IMR-90 (cell line): ENCODE data around the gene PSPN.

ENCODE experiments used
- MAFK ChIP-seq: IDR thresholded peaks from 2 replicates; pipeline ENCODE4 v1.6.1; 2012; ENCODE audit warnings: low read depth, low read length, improper control_type of control experiment
- POLR2A ChIP-seq: IDR thresholded peaks from 2 replicates; pipeline ENCODE4 v1.6.1; 2012; ENCODE audit warnings: mild to moderate bottlenecking, low read depth, low read length
- RAD21 ChIP-seq: IDR thresholded peaks from 2 replicates; pipeline ENCODE4 v1.6.1; 2012; ENCODE audit warnings: low read length, improper control_type of control experiment
- TF ChIP-seq, protein P1 (sequence below): conservative IDR thresholded peaks from 2 replicates; pipeline ENCODE4 v1.5.1; 2012; ENCODE audit warnings: mild to moderate bottlenecking, low read depth, low read length, improper control_type of control experiment

DNA sequence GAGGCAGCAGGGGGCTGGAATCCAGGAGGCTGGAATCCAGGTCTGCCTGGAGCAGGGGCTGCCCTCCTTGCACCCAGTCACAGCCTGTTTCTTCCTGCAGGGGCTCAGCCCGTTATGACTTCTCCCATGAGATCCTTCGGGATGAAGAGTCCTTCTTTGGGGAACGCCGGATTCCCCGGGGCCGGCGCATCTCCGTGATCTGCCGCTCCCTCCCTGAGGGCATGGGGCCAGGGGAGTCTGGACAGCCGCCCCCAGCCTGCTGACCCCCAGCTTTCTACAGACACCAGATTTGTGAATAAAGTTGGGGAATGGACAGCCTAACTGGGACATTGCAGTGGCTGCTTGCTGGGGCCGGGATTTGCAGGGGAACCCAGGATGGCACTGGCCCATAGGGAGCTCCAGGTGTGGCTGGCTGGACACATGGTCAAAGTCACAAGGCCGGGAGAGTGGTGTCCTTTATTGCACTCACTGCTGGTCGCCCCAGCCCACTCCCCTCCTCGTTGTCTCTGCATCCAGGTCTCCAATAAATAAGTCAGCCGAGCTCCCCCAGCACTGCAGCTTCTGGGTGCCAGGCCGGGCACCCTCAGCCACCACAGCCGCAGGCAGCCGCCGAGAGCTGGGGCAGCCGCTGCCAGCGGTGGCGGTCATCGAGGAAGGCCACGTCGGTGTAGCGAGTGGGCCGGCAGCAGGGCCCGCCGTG, 872 bp downstream of the PSPN start:
- TF ChIP-seq, protein P1, sequence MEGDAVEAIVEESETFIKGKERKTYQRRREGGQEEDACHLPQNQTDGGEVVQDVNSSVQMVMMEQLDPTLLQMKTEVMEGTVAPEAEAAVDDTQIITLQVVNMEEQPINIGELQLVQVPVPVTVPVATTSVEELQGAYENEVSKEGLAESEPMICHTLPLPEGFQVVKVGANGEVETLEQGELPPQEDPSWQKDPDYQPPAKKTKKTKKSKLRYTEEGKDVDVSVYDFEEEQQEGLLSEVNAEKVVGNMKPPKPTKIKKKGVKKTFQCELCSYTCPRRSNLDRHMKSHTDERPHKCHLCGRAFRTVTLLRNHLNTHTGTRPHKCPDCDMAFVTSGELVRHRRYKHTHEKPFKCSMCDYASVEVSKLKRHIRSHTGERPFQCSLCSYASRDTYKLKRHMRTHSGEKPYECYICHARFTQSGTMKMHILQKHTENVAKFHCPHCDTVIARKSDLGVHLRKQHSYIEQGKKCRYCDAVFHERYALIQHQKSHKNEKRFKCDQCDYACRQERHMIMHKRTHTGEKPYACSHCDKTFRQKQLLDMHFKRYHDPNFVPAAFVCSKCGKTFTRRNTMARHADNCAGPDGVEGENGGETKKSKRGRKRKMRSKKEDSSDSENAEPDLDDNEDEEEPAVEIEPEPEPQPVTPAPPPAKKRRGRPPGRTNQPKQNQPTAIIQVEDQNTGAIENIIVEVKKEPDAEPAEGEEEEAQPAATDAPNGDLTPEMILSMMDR, result no peak
- no peak for TF ChIP-seq MAFK
- TF ChIP-seq POLR2A, result no peak
- no peak for TF ChIP-seq RAD21
